Body of pancreas (tissue), 4 donors: ENCODE data around the gene VPS50. TPM values are rescaled to one million over a fixed set of nuclear protein-coding genes. Genes with fewer than 3 reads are reported as not detected.

Experiments
- ATAC-seq: fragments of 150-250 bp; one replicate; pipeline ENCODE4 v1.9.1; 2016
- DNase-seq, 4 donors: peaks; one replicate each; pipeline ENCODE4 v3.0.0-alpha.2; 2019
- H3K27ac ChIP-seq, 4 donors: fragments of 200-600 bp; sonication (generic); 1 replicate in 3 of 4; 2 replicates in 1 of 4; pipeline versions ENCODE4 v1.5.1 to v1.6.1; 2016 to 2019; ENCODE audit warnings: mild to moderate bottlenecking in 1 of 4, mixed read lengths in 1 of 4, moderate library complexity in 1 of 4
- H3K27me3 ChIP-seq, 2 donors: fragments of 200-600 bp; sonication (generic); one replicate each; pipeline ENCODE4 v1.6.0; 2016; ENCODE audit warnings: mild to moderate bottlenecking in 1 of 2
- H3K36me3 ChIP-seq, 2 donors: fragments of 200-600 bp; sonication (generic); replicated peaks in 1 of 2; 2 replicates each; pipeline ENCODE4 v1.5.1; 2016; ENCODE audit warnings: low read depth in 2 of 2; ENCODE audit not compliant: insufficient read depth in 1 of 2
- H3K4me1 ChIP-seq: fragments of 200-600 bp; sonication (generic); one replicate; pipeline ENCODE4 v1.6.0; 2016
- H3K4me3 ChIP-seq, 2 donors: fragments of 200-600 bp; sonication (generic); 1 replicate in 1 of 2; 2 replicates in 1 of 2; pipeline ENCODE4 v1.5.1; 2016 to 2019
- H3K9me3 ChIP-seq, 3 donors: fragments of 200-600 bp; sonication (generic); 1 replicate in 2 of 3; 2 replicates in 1 of 3; pipeline ENCODE4 v1.5.1; 2016
- POLR2A ChIP-seq, 3 donors: fragments of 450-650 bp; IDR thresholded peaks; one replicate each; pipeline ENCODE4 v1.6.1; 2016; ENCODE audit warnings: antibody characterized with exemption in 3 of 3, mild to moderate bottlenecking in 2 of 3
- WGBS, 2 donors: methylation state at CpG; one replicate each; pipeline ENCODE4 v1.1.5; 2017; 5-methylcytosine and 5-hydroxymethylcytosine counted together
- intact Hi-C: fragments of 100-400 bp; cut with DNase I; formaldehyde crosslinking; loops from one replicate; pipeline ENCODE4 v1.15.1; 2023
- total RNA-seq, 2 donors: library from RNA; depleted of rRNA; stranded (reverse); fragments of >200 nt; gene quantifications; one replicate each; pipeline ENCODE4 v1.1.0, GENCODE V29; 2016
- TF ChIP-seq, protein P1 (sequence below), 7 experiments: fragments of 450-650 bp in 4 of 7; fragments of 200-600 bp in 3 of 7; sonication (generic) in 3 of 7; IDR thresholded peaks; one replicate each; pipeline ENCODE4 v1.5.1; 2016 to 2019; ENCODE audit warnings: antibody characterized with exemption in 7 of 7

The VPS50 gene
- total RNA-seq, 2 donors from 2014 or later = 9.6 to 28.3 TPM

GRCh38 chr7:93409324-93409723, 177.2 kb downstream of the VPS50 start:
- intact Hi-C loops = no loop called here
- no peaks in the 10 kb centered on the region for H3K9me3 ChIP-seq
- no peak for ATAC-seq
- H3K27me3 ChIP-seq = no peaks in the 10 kb centered on the region
- no peak overlapping the region for H3K4me3 ChIP-seq
- no peaks in the 10 kb centered on the region for H3K36me3 ChIP-seq
- H3K4me1 ChIP-seq = no peaks in the 10 kb centered on the region
- TF ChIP-seq, protein P1, sequence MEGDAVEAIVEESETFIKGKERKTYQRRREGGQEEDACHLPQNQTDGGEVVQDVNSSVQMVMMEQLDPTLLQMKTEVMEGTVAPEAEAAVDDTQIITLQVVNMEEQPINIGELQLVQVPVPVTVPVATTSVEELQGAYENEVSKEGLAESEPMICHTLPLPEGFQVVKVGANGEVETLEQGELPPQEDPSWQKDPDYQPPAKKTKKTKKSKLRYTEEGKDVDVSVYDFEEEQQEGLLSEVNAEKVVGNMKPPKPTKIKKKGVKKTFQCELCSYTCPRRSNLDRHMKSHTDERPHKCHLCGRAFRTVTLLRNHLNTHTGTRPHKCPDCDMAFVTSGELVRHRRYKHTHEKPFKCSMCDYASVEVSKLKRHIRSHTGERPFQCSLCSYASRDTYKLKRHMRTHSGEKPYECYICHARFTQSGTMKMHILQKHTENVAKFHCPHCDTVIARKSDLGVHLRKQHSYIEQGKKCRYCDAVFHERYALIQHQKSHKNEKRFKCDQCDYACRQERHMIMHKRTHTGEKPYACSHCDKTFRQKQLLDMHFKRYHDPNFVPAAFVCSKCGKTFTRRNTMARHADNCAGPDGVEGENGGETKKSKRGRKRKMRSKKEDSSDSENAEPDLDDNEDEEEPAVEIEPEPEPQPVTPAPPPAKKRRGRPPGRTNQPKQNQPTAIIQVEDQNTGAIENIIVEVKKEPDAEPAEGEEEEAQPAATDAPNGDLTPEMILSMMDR (IDR thresholded peaks at IDR 0.05) = no peak
- no peak for TF ChIP-seq POLR2A (IDR thresholded peaks at IDR 0.05)
- H3K27ac ChIP-seq = no peak overlapping the region
- DNase-seq = no peak
- 57 to 65% methylated on average over 3 of the region's 3 CpGs for WGBS, 2 donors

Other genes starting within 250 kb of the VPS50 start
- gene SAMD9, start 114.4 kb upstream of the VPS50 start, total RNA-seq = 1 to 10 TPM; 4.9 to 5.2 TPM
- gene SAMD9L, start 84.0 kb upstream of the VPS50 start, total RNA-seq = 1 to 10 TPM; 5.4 to 6.6 TPM
- gene HEPACAM2, start 5.9 kb upstream of the VPS50 start, total RNA-seq = 1 to 10 TPM in 1 of 2 donors, not detected in 1; 2.1 TPM